Uterus (tissue), 2 donors: ENCODE results near the gene SPCS1.
"Not testable (repeated sequence)": the region's sequence is repeated elsewhere in the genome, so short reads cannot be mapped to it uniquely, and the experiment has no call there.

ENCODE experiments used
- CTCF ChIP-seq, 4 experiments: fragments of 200-600 bp in 2 of 4; fragments of 450-650 bp in 2 of 4; sonication (generic) in 2 of 4; IDR thresholded peaks; one replicate each; pipeline ENCODE4 v1.5.1; 2016 to 2019; ENCODE audit warnings: antibody characterized with exemption in 4 of 4, mild to moderate bottlenecking in 2 of 4, moderate library complexity in 1 of 4
- POLR2A ChIP-seq, 2 donors: fragments of 450-650 bp; IDR thresholded peaks; one replicate each; pipeline ENCODE4 v1.6.1; 2016; ENCODE audit warnings: antibody characterized with exemption in 2 of 2, mild to moderate bottlenecking in 1 of 2, moderate library complexity in 1 of 2

- not testable (repeated sequence) for TF ChIP-seq CTCF, POLR2A (IDR thresholded peaks at IDR 0.05)
Observed at GRCh38 chr3:52728753-52729152, 22.8 kb downstream of the SPCS1 start.
